GM10847 (cell line): ENCODE results near the gene C1orf167.

Experiments used
- POLR2A ChIP-seq: IDR thresholded peaks from 2 replicates; pipeline ENCODE4 v1.6.1; 2011; ENCODE audit not compliant: insufficient read length; ENCODE audit errors: extremely low read depth

Gene C1orf167

DNA sequence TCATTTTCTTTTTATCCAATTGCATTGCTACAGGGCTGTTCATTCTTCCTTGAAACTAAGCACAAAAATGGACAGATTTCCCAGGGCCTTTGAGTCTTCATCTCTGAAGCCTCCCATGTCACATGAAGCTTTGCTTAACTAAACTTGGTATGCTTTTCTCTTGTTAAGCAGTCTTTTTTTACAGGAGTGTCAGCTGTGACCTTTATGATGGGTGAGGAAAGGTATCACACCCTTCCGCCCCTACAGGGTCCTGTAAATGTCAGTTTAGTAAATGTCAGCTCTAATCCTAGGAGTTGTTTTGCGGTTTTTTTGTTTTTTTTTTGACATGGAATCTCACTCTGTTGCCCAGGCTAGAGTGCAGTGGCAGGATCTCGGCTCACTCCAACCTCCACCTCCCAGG, 28.7 kb upstream of the C1orf167 start:
- TF ChIP-seq POLR2A = no peak

DNA sequence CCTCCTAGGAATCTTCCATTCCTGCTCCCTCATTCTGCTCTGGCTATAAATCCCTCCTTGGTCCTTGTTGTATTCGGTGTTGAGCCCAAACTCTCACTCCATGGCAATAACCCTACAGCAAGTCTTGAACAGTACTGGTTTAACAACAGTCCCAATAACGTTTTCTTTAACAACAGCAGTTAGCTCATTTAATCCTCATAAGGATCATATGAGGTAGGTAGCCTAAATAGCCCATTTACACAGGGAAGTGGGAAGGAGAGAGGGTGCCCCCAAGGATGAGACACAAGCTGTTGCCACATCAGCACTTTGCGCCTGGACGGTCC, 26.5 kb upstream of the C1orf167 start:
- TF ChIP-seq POLR2A = no peak

GRCh38 chr1:11735854-11736745, 25.9 kb upstream of the C1orf167 start, which contains the start of gene AGTRAP:
AGTRAP (plus strand) TSS chr1:11736136; CDS start chr1:11736209, 73 bp downstream.
- no peak for TF ChIP-seq POLR2A

DNA sequence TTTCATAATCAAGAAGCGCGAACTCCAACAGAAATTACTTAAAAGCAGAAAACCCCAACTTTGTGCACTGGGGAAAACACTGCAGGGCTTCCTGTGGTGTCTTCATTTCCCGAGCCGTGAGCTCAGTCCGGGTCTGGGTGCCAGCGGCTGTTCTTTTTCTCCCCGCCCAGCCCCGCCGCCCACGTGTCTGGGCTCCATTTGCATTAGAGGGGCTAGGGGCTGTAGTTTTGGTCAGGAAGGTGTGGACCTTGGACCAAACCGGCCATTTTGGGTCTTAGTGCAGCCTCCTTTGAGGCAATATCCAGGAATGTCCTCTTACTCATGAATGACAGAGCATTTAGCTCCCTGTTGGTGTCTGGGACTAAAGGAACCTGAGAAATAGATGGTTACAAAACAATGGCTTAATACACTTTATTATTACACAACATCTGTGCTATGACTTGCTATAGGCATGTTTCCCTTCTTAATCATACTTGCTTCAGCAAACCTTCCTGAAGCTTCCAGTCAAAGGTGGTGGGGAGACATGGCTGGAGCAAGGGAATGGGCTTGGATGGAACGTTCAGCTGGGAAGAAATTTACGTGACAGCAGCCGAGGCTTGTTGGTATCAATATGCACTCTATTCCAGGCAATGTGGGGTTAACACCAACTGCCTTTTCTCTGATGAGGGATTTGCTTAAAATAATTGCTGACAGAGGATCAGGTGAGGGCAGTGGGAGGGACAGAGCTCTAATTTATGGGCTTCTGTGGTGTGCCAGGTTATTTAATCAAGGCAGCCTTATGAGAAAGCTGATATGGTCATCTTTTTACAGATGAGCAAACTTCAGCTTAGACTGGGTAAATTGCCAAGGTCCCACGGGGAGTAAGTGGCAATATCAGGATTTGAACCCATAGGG, 25.0 kb upstream of the C1orf167 start:
- TF ChIP-seq POLR2A = no peak

DNA sequence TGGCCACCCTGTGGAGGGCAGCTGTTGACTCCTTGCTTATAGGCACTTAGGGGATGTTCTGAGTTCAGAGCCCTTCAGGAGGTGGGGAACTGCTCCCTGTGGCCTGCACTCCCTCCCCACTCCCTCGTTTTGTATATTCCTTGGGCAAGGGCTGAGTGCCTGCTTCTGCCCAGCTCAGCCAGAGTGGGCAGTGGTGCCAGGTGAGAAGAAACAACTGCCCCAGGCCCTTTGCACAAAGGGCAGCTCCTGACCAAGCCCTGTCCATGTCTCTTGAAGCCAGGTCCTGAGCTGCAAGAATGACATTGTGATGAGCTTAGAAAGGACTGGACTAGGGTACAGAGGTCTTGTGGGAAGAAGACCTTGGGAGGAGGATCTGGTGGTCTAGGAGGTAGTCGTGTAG, 23.9 kb upstream of the C1orf167 start:
- TF ChIP-seq POLR2A = no peak

DNA sequence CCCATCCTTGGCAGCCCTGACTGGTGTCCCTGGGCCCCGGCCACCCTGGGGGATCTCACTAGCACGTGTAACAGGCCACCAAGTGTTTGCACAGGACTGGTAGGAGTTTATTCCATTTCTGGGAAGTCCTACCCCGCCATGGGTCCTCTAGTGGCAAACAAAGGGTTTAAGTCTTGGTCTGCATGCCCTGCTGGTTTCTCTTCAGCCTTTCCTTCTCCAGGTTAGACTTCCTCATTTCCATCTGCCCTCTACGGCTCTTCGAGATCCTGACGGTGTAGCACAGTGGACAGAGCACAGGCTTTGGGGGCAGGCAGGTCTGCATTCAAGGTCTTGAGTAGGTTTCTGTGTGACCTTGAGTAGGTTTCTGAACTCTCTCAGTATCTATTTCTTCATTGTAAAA, 23.2 kb upstream of the C1orf167 start:
- no peak for TF ChIP-seq POLR2A

GRCh38 chr1:11740258-11741192, 21.5 kb upstream of the C1orf167 start:
- no peak for TF ChIP-seq POLR2A

DNA sequence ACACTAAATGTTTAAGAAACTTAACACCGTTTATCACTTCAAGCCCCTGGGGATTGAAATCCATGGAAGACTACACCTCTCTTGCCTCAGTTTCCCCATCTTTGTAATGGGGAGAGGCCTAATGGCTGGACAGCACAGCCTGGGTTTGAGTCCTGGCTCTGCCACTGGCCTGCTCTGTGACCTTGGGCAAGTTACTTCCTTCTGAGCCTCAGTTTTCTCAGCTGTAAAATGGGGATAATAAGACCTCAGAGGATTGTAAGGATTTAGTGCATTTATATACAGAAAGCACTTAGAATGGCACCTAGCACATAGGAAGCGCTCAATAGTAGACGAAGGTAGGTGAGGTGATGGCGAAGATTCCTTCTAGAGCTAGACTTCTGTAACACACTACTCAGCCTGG, 20.5 kb upstream of the C1orf167 start:
- TF ChIP-seq POLR2A = no peak

DNA sequence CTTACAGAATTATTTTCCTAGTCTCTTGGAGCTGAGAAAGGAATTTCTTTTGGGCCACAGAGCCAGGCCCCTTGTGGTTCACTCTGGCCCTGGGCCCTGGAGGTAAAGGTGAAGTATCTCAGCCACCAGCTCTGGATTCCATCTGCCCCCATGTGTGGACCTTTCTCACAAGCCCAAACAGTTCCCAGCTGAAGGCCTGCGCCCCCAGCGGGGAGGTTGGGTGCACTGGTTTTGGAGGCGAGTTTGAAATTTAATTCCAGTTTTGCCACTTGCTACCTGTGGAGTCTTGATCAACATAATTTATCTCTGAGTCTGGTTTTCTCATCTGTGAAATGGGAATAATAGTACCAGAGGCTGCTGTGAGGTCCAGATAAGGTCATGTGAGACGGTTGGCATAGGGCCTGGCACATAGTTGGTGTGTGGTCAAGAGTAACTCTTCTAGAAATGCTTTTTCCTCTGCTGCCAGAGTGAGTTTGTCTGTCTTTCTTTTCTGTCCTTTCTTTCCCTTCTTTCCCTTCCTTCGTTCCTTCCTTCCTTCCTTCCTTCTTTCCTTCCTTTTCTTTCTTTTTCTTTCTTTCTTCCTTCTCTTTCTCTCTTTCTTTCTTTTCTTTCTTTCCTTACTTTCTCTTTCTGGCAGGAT, 20.0 kb upstream of the C1orf167 start:
- no peak for TF ChIP-seq POLR2A

DNA sequence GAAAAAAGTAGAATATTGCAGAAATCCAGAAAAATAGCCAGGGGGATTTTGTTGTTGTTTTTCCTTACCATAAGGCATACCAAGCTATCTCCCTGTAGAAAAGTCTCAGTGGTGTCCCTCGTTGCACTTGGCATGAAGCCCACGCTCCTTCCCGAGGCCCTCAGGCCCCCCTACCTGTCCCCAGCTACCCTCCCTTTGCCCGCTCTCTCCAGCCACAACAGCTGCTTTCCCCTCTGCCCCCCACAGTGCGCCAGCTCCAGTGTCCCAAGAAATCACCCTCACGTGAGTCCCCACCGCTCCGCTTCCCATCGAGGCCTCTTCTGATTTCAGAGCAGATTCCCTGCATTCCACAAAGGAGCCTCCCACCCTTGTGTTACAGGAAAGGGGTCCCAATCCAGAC, 17.7 kb upstream of the C1orf167 start:
- TF ChIP-seq POLR2A = no peak

- TF ChIP-seq POLR2A = no peak
Measured at GRCh38 chr1:11746092-11746491, 15.9 kb upstream of the C1orf167 start.

GRCh38 chr1:11746795-11747487, 15.1 kb upstream of the C1orf167 start:
- no peak for TF ChIP-seq POLR2A

- TF ChIP-seq POLR2A = no peak
Measured at GRCh38 chr1:11748294-11749202, 13.4 kb upstream of the C1orf167 start.
